ENCODE results near the gene TNPO1.

DNA sequence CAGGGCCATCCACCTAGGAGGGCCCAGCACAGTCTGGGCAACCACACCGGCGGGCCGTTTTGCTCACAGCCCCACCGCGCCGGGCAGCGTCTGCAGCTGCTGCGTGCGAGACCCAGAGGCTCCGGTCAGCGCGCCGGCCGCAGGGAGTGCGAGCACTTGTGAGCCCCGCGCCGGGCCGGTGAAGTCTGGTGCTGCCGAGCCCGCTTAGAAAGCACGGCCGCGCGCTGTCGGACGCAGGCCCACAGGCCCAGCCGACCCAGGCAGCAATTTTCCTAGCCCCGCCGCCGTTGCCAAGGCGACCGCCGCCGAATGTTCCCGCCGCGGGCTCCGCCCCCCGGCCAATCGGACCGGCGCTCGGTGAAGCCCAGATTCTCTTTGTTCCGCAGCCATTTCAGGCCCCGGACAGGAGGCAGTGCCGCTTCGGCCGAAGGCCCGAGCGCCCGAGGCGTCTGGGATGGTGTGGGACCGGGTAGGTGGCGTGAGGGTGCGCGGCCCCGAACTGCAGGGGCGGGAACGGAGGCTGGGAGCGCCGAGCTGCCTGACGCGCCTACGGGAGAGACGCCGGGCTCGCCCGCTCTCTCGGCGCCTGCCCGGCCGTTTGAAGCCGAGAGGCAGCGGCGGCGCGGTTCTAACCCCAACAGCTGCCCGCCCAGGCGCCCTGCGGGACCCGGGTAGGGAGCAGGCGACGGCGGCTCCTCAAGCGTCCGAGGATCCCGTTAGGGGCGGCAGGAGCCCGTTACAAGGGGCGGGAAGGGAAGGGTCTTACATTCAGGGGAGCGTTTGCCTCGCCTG lies at the start of gene TNPO1:
- TF ChIP-seq SUZ12 (IDR thresholded peaks at IDR 0.05; ENCODE audit: extremely low read depth, insufficient read depth, insufficient read length) (no peak), YY1 (IDR thresholded peaks at IDR 0.05; ENCODE audit: insufficient read depth, insufficient read length) (no peak), ZNF274 (IDR thresholded peaks at IDR 0.05; ENCODE audit: low read depth, low read length) (no peak)

Measured in NT2/D1 (cell line).